ENCODE data around the gene TSPAN9. TPM values are rescaled to one million over a fixed set of nuclear protein-coding genes. Genes with fewer than 3 reads are reported as not detected.

TSPAN9 gene
- total and polyA plus RNA-seq, 2 of the 4 experiments (the other 2 are of a cell fraction), result 17.7 to 39.1 TPM

GRCh38 chr12:3048540-3048939 lies 28.6 kb upstream of the TSPAN9 start:
- H2BK120ac ChIP-seq (ENCODE audit: low read depth, low read length), result no peak overlapping the region
- H4K91ac ChIP-seq (ENCODE audit: insufficient read depth, low read depth, low read length), result no peak overlapping the region
- no peak overlapping the region for H2BK20ac ChIP-seq (ENCODE audit: low read depth, low read length)
- H3K4me1 ChIP-seq (ENCODE audit: control insufficient read depth, insufficient read depth, low read length), result no peaks in the 10 kb centered on the region
- no peaks in the 10 kb centered on the region for H3K36me3 ChIP-seq (ENCODE audit: control insufficient read depth, insufficient read depth, low read length)
- ATAC-seq (ENCODE audit: low read depth) (no peak), DNase-seq (no peak)
- H3K4ac ChIP-seq (ENCODE audit: low read depth, low read length), result no peak overlapping the region
- H2AK5ac ChIP-seq (ENCODE audit: low read depth, low read length), result no peak overlapping the region
- H3K27ac ChIP-seq (ENCODE audit: insufficient read depth, low read length), result no peak overlapping the region
- H3K9me3 ChIP-seq (ENCODE audit: control insufficient read depth, insufficient read depth, low read length), result no peaks in the 10 kb centered on the region
- no peak overlapping the region for H3K23ac ChIP-seq (ENCODE audit: low read depth, low read length)
- in situ Hi-C loops (cut with MboI; ENCODE audit: low sequenced_read_pairs) (no loop called here), dilution Hi-C loops (cut with HindIII; ENCODE audit: low sequenced_read_pairs, unreplicated experiment) (no loop called here), intact Hi-C loops (cut with micrococcal nuclease) (no loop called here)
- no peak overlapping the region for H3K56ac ChIP-seq (ENCODE audit: extremely low read depth, insufficient read depth, low read length)
- H3K79me1 ChIP-seq (ENCODE audit: low read depth in 1 of 2, low read length in 2 of 2), result no peaks in the 10 kb centered on the region
- no peak overlapping the region for H2BK15ac ChIP-seq (ENCODE audit: low read depth, low read length)
- H4K8ac ChIP-seq (ENCODE audit: low read depth in 2 of 2, low read length in 2 of 2), result no peak overlapping the region
- H2BK5ac ChIP-seq (ENCODE audit: low read depth, low read length, poor library complexity, severe bottlenecking), result no peak overlapping the region
- TF ChIP-seq CHD1 (IDR thresholded peaks at IDR 0.05; ENCODE audit: low read depth, low read length) (no peak), BHLHE40 (IDR thresholded peaks at IDR 0.05; ENCODE audit: low read depth, low read length) (no peak), MAZ (IDR thresholded peaks at IDR 0.05; ENCODE audit: borderline replicate concordance, low read depth, low read length) (no peak), FOS (IDR thresholded peaks at IDR 0.05; ENCODE audit: low read depth, low read length) (no peak), CEBPB (IDR thresholded peaks at IDR 0.05; ENCODE audit: low read depth, low read length) (no peak), RAD21 (IDR thresholded peaks at IDR 0.05; ENCODE audit: low read length) (no peak), MXI1 (IDR thresholded peaks at IDR 0.05; ENCODE audit: borderline replicate concordance, low read depth, low read length) (no peak), NFE2L2 (IDR thresholded peaks at IDR 0.05; ENCODE audit: low read depth, low read length) (no peak), POLR2A (IDR thresholded peaks at IDR 0.05; ENCODE audit: low read depth, low read length) (no peak), CTCF (conservative IDR thresholded peaks at IDR 0.05; ENCODE audit: low read depth, low read length) (no peak), RFX5 (IDR thresholded peaks at IDR 0.05; ENCODE audit: low read depth, low read length) (no peak), MAFK (IDR thresholded peaks at IDR 0.05; ENCODE audit: low read depth, low read length) (no peak), SMC3 (IDR thresholded peaks at IDR 0.05; ENCODE audit: low read depth, low read length) (no peak), RCOR1 (IDR thresholded peaks at IDR 0.05; ENCODE audit: insufficient replicate concordance, low read length) (no peak)
- TF ChIP-seq, protein P1, sequence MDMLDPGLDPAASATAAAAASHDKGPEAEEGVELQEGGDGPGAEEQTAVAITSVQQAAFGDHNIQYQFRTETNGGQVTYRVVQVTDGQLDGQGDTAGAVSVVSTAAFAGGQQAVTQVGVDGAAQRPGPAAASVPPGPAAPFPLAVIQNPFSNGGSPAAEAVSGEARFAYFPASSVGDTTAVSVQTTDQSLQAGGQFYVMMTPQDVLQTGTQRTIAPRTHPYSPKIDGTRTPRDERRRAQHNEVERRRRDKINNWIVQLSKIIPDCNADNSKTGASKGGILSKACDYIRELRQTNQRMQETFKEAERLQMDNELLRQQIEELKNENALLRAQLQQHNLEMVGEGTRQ (IDR thresholded peaks at IDR 0.05; ENCODE audit: low read depth, low read length), result no peak
- TF ChIP-seq, protein P2, sequence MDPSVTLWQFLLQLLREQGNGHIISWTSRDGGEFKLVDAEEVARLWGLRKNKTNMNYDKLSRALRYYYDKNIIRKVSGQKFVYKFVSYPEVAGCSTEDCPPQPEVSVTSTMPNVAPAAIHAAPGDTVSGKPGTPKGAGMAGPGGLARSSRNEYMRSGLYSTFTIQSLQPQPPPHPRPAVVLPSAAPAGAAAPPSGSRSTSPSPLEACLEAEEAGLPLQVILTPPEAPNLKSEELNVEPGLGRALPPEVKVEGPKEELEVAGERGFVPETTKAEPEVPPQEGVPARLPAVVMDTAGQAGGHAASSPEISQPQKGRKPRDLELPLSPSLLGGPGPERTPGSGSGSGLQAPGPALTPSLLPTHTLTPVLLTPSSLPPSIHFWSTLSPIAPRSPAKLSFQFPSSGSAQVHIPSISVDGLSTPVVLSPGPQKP (IDR thresholded peaks at IDR 0.05; ENCODE audit: borderline replicate concordance, low read depth, low read length), result no peak
- H3K4me3 ChIP-seq (ENCODE audit: insufficient read depth, low read depth, low read length), result no peak overlapping the region
- H3K14ac ChIP-seq (replicated peaks; ENCODE audit: low read depth, low read length), result no peak overlapping the region
- BruUV-seq (replicated peaks), result no TSS peak
- peaks cover 13% of the 10 kb centered on the region; the same call in 1 of the 2 replicates for H3K27me3 ChIP-seq (ENCODE audit: control insufficient read depth, insufficient read depth, low read length)
- H3K18ac ChIP-seq (ENCODE audit: low read depth, low read length), result no peak overlapping the region
- ChIA-PET POLR2A (ENCODE audit: unreplicated experiment) (no interaction called here), CTCF (no interaction called here)
- H2AFZ ChIP-seq (replicated peaks; ENCODE audit: low read length, poor library complexity), result no peak overlapping the region
- no peak overlapping the region for H3K4me2 ChIP-seq (ENCODE audit: low read depth, low read length)
- no CpG with 5 or more reads among the region's 4 CpGs for WGBS, 2 experiments (ENCODE audit: extremely low coverage in 2 of 2, insufficient read length in 1 of 2)
- H2AK9ac ChIP-seq (replicated peaks; ENCODE audit: low read depth, low read length, poor library complexity), result no peak overlapping the region
- H4K20me1 ChIP-seq (ENCODE audit: insufficient read depth, low read length), result 0 out of 2 replicates have a peak, but pooled peaks cover 6% of the 10 kb centered on the region
- peaks cover 5% of the 10 kb centered on the region for H3K9me1 ChIP-seq (ENCODE audit: insufficient read depth, low read length)
- no peak overlapping the region for H3K9ac ChIP-seq (ENCODE audit: low read depth, low read length)
- no peak overlapping the region for H4K5ac ChIP-seq (ENCODE audit: low read depth, low read length)
